MCF 10A (cell line): ENCODE measurements around the gene PTTG1IP. TPM values are rescaled to one million over a fixed set of nuclear protein-coding genes. Genes with fewer than 3 reads are reported as not detected.

Experiments used
- BruUV-seq: library from RNA; stranded (reverse); fragments of 400-500 nt; replicated peaks from 2 replicates; lab custom pipeline; 2021; lab: Mats Ljungman, UMichigan
- CTCF ChIA-PET: fragments of 300-600 bp; sonication (Branson Sonifier 250); formaldehyde crosslinking; extraction: SDS; loops from one replicate; lab custom pipeline; 2021; ENCODE audit warnings: antibody characterized with exemption, inconsistent platforms; lab: Yijun Ruan, JAX
- POLR2A ChIA-PET: fragments of 300-600, 350-650 bp; sonication (Branson Sonifier 250); formaldehyde crosslinking; extraction: SDS; loops from one replicate; lab custom pipeline; 2020; ENCODE audit warnings: antibody characterized with exemption, inconsistent platforms; lab: Yijun Ruan, JAX
- DNase-seq: peaks from one replicate; pipeline ENCODE4 v3.0.0-alpha.2; 2018; ENCODE audit not compliant: unreplicated experiment
- H3K27ac Mint-ChIP-seq: one replicate; pipeline ENCODE4 v1.8.0; 2022; ENCODE audit warnings: mild to moderate bottlenecking, low read depth, mixed read lengths; ENCODE audit not compliant: unreplicated experiment
- H3K27me3 Mint-ChIP-seq: one replicate; pipeline ENCODE4 v1.8.0; 2022; ENCODE audit warnings: mixed read lengths; ENCODE audit not compliant: insufficient read depth, unreplicated experiment
- H3K36me3 Mint-ChIP-seq: one replicate; pipeline ENCODE4 v1.8.0; 2022; ENCODE audit warnings: mild to moderate bottlenecking, moderate library complexity, mixed read lengths; ENCODE audit not compliant: insufficient read depth, unreplicated experiment
- H3K4me1 Mint-ChIP-seq: one replicate; pipeline ENCODE4 v1.8.0; 2022; ENCODE audit warnings: mixed read lengths; ENCODE audit not compliant: insufficient read depth, unreplicated experiment
- H3K4me3 Mint-ChIP-seq: one replicate; pipeline ENCODE4 v1.8.0; 2022; ENCODE audit warnings: mild to moderate bottlenecking, moderate library complexity, mixed read lengths; ENCODE audit not compliant: unreplicated experiment
- H3K9me3 Mint-ChIP-seq: one replicate; pipeline ENCODE4 v1.8.0; 2022; ENCODE audit warnings: mixed read lengths; ENCODE audit not compliant: unreplicated experiment
- intact Hi-C: fragments of 100-400 bp; cut with micrococcal nuclease; formaldehyde crosslinking; loops from 2 replicates; pipeline ENCODE4 v1.14.1; 2022
- total RNA-seq: library from RNA; stranded (reverse); gene quantifications from 2 replicates; pipeline ENCODE4 v1.2.3, GENCODE V29; 2022
- TF ChIP-seq, protein P1 (sequence below): fragments of 200-600 bp; IDR thresholded peaks from one replicate; pipeline ENCODE4 v1.8.0; 2022; ENCODE audit warnings: antibody characterized with exemption, mild to moderate bottlenecking; ENCODE audit not compliant: unreplicated experiment

Gene PTTG1IP
- total RNA-seq, 1 experiment from 2014 or later = 338 TPM

DNA sequence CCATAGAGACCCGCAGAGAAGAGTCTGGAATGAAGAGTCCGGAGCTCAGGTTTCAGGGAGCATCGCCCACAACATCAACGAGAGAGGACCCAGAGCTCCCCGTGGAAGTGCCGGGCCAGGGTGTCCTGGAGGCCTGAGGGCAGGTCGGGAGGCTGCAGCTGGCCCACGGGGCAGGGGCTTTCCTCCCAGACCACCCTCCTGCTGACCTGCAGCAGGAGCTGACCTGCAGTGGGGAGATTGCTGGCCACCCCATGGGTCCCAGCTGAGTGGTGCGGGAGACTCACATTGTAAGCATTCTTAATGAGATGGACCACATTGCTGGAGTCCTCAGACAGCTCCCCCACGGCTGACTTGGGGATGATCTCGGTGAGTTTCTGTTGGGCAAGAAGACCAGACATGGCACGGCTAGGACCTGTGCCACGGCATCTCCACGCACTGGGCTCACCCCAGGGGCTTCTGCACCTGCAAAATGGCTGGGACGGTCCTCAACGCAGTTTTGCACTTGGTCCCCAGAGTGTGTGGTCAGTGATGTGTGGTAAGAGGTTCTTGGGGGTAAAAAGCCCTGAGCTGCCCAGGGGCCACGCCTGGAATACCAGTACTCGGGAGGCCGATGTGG is 21.3 kb upstream of the PTTG1IP start:
- ChIA-PET POLR2A (interaction anchor here (1.0 to 1.6 kb wide), 3 partner anchors 19 to 234 kb away, joined by 3 to 4 read pairs (median 4); partner anchors contain the start of gene PTTG1IP), CTCF (interaction anchor here (0.6 to 4.3 kb wide), 8 partner anchors 12 to 1027 kb away, joined by 3 to 25 read pairs (median 4); no protein-coding TSS in a partner anchor)
- Mint-ChIP-seq H3K27me3 (no peaks in the 10 kb centered on the region), H3K4me1 (peaks cover 6% of the 10 kb centered on the region), H3K27ac (no peak overlapping the region), H3K4me3 (no peak overlapping the region), H3K36me3 (no peaks in the 10 kb centered on the region), H3K9me3 (no peaks in the 10 kb centered on the region)
- no peak for DNase-seq
- BruUV-seq = no TSS peak
- TF ChIP-seq, protein P1, sequence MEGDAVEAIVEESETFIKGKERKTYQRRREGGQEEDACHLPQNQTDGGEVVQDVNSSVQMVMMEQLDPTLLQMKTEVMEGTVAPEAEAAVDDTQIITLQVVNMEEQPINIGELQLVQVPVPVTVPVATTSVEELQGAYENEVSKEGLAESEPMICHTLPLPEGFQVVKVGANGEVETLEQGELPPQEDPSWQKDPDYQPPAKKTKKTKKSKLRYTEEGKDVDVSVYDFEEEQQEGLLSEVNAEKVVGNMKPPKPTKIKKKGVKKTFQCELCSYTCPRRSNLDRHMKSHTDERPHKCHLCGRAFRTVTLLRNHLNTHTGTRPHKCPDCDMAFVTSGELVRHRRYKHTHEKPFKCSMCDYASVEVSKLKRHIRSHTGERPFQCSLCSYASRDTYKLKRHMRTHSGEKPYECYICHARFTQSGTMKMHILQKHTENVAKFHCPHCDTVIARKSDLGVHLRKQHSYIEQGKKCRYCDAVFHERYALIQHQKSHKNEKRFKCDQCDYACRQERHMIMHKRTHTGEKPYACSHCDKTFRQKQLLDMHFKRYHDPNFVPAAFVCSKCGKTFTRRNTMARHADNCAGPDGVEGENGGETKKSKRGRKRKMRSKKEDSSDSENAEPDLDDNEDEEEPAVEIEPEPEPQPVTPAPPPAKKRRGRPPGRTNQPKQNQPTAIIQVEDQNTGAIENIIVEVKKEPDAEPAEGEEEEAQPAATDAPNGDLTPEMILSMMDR = no peak
- intact Hi-C loops = no loop called here

DNA sequence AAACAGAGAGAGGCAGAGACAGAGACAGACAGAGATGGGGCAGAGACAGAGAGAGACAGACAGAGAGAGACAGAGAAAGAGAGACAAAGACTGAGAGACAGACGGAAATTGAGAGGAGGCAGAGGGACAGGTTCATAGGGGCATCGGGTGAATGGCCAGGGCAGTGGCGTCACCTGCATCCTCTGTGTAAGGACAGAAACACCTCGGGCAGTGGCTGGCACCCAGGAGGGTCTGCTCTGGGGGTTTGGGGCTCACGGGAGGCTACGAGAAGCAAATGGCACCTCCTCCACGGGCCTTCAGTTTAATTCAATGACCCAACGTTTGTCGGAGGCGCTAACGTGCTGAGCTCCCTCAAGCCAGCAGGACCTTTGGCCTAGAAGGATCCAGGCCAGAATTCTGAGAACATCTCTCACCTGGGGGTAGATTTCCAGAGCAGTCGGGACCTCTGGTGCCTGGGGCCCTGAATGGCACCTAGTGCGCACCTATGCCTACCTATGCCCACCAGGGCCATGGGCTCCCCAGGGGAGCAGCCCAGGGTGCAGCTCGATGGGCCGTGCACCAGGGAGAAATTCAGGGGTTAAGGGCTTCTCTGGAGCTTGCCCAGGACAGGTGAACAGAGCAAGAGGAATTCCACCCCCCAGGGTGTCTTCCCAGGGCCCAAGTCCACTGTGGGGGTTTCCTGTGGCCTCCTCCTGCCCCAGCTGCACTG is 20.6 kb upstream of the PTTG1IP start:
- TF ChIP-seq, protein P1 = no peak
- no peaks in the 10 kb centered on the region for H3K36me3 Mint-ChIP-seq
- no TSS peak for BruUV-seq
- no peak overlapping the region for H3K4me3 Mint-ChIP-seq
- H3K9me3 Mint-ChIP-seq = no peaks in the 10 kb centered on the region
- intact Hi-C loops = no loop called here
- H3K27ac Mint-ChIP-seq = no peak overlapping the region
- DNase-seq = no peak
- peaks cover 6% of the 10 kb centered on the region for H3K4me1 Mint-ChIP-seq
- no peaks in the 10 kb centered on the region for H3K27me3 Mint-ChIP-seq
- POLR2A ChIA-PET = interaction anchor here (0.7 to 1.1 kb wide), 3 partner anchors 13 to 235 kb away, joined by 3 to 4 read pairs (median 3); partner anchors contain the start of gene PTTG1IP
- CTCF ChIA-PET = interaction anchor here (0.6 to 4.3 kb wide), 10 partner anchors 11 to 1027 kb away, joined by 3 to 25 read pairs (median 4); no protein-coding TSS in a partner anchor

DNA sequence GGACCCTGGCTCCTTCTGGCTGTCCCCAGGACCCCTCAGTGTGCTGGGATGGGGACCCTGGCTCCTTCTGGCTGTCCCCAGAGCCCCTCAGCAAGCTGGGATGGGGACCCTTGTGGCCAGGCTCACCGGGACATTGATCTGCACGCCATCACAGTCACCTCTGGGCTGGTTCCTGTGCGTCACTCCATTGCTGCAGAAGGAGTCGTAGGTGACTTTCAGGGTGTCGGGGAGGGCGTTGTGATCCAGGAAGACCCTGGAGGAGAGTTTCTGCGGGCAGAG is 19.7 kb upstream of the PTTG1IP start:
- intact Hi-C loops = no loop called here
- no peak overlapping the region for H3K27ac Mint-ChIP-seq
- no peaks in the 10 kb centered on the region for H3K36me3 Mint-ChIP-seq
- H3K4me1 Mint-ChIP-seq = peaks cover 6% of the 10 kb centered on the region
- no peaks in the 10 kb centered on the region for H3K27me3 Mint-ChIP-seq
- no peak overlapping the region for H3K4me3 Mint-ChIP-seq
- TF ChIP-seq, protein P1 = no peak
- no TSS peak for BruUV-seq
- H3K9me3 Mint-ChIP-seq = no peaks in the 10 kb centered on the region
- ChIA-PET POLR2A (interaction anchor here (0.7 kb wide), 1 partner anchor 14 kb away, joined by 3 read pairs; no protein-coding TSS in a partner anchor), CTCF (interaction anchor here (0.6 to 4.3 kb wide), 10 partner anchors 10 to 82 kb away, joined by 3 to 25 read pairs (median 5); no protein-coding TSS in a partner anchor)
- no peak for DNase-seq
